GM10248 (cell line): ENCODE results near the gene CDKN2D.
A peak's percentile ranks its signal among the peaks of the same experiment; 100 is the strongest.

Experiments
- CTCF ChIA-PET: fragments of 300-600 bp; sonication (Branson Sonifier 250); formaldehyde crosslinking; extraction: SDS; loops from one replicate; lab custom pipeline; 2021; ENCODE audit warnings: antibody characterized with exemption; lab: Yijun Ruan, JAX
- POLR2A ChIA-PET: fragments of 350-650 bp; sonication (Branson Sonifier 250); formaldehyde crosslinking; extraction: SDS; loops from one replicate; lab custom pipeline; 2020; ENCODE audit warnings: antibody characterized with exemption; lab: Yijun Ruan, JAX
- DNase-seq: peaks from one replicate; pipeline ENCODE4 v3.0.0; 2012; ENCODE audit errors: extremely low spot score
- TF ChIP-seq, protein P1 (sequence below): IDR thresholded peaks from 2 replicates; pipeline ENCODE4 v1.5.1; 2012; ENCODE audit warnings: mild to moderate bottlenecking, low read depth; ENCODE audit errors: extremely low read depth, missing control alignments, control extremely low read depth

CDKN2D gene

GRCh38 chr19:10565028-10565566 is 3.7 kb downstream of the CDKN2D start:
- POLR2A ChIA-PET = no interaction called here
- CTCF ChIA-PET = no interaction called here
- DNase-seq = peak; percentile 78
- TF ChIP-seq, protein P1, sequence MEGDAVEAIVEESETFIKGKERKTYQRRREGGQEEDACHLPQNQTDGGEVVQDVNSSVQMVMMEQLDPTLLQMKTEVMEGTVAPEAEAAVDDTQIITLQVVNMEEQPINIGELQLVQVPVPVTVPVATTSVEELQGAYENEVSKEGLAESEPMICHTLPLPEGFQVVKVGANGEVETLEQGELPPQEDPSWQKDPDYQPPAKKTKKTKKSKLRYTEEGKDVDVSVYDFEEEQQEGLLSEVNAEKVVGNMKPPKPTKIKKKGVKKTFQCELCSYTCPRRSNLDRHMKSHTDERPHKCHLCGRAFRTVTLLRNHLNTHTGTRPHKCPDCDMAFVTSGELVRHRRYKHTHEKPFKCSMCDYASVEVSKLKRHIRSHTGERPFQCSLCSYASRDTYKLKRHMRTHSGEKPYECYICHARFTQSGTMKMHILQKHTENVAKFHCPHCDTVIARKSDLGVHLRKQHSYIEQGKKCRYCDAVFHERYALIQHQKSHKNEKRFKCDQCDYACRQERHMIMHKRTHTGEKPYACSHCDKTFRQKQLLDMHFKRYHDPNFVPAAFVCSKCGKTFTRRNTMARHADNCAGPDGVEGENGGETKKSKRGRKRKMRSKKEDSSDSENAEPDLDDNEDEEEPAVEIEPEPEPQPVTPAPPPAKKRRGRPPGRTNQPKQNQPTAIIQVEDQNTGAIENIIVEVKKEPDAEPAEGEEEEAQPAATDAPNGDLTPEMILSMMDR = peak; percentile 51

- TF ChIP-seq, protein P1 = no peak
- ChIA-PET CTCF (interaction anchor here (0.8 to 1.6 kb wide), 4 partner anchors 10 to 137 kb away, joined by 3 read pairs; no protein-coding TSS in a partner anchor), POLR2A (interaction anchor here (0.7 kb wide), 1 partner anchor 49 kb away, joined by 5 read pairs; no protein-coding TSS in a partner anchor)
- DNase-seq = no peak
These were observed 6.2 kb downstream of the CDKN2D start for GRCh38 chr19:10562609-10563008.

DNA sequence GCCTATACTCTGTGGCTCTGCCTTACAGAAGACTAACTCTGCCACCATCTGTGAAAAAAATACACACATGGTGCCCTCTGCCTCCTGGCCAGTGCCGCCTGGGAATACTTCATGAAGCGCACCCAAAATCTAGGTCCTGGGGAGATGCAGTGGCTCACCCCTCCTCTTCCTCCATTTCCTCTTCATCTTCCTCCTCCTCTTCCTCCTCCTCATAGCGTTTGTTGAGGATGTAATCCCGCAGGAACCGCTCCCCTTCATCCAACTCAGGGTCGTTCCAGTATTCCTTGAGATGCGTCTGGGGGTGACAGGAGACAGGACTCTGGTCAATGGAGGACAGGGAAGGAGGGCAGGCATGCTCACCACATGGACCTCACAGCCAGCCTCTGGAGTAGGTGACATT is 8.6 kb downstream of the CDKN2D start:
- TF ChIP-seq, protein P1 = no peak
- CTCF ChIA-PET = interaction anchor here (1.2 kb wide), 1 partner anchor 13 kb away, joined by 3 read pairs; no protein-coding TSS in a partner anchor
- no peak for DNase-seq
- POLR2A ChIA-PET = no interaction called here

DNA sequence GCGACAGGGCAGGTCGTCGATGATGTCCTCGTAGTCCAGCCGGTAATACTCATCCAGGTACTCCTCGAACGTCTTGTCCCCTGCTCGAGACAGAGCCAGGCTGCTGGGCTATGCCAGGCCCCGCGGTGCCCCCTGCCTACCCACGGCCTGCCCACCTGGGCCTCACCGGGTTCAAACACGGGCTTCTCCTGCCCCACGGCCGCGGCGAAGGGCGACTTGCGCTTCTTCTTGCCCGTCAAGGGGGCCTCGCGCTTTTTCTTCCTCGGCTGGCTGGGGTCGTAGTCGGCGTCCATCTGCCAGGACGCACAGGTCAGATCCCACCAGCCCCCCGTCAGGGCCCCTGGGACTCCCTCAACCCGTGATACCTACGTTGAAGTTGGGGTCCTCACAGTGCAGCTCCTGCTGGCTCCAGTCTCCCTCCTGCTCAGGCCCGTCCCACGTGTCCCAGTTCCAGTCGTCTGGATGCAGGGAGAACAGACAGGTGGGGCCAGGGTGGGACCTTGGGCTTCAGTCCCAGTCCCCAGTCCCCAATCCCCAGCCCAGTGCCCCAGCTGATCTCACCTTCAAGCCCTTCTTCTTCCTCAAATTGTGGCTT is 11.1 kb downstream of the CDKN2D start:
- DNase-seq = no peak
- CTCF ChIA-PET = interaction anchor here (1.5 kb wide), 1 partner anchor 140 kb away, joined by 4 read pairs; no protein-coding TSS in a partner anchor
- POLR2A ChIA-PET = interaction anchor here (0.7 kb wide), 1 partner anchor 27 kb away, joined by 3 read pairs; no protein-coding TSS in a partner anchor
- TF ChIP-seq, protein P1 = no peak

- ChIA-PET CTCF (interaction anchor here (0.7 to 1.6 kb wide), 4 partner anchors 8 to 144 kb away, joined by 3 to 5 read pairs (median 3); no protein-coding TSS in a partner anchor), POLR2A (no interaction called here)
- no peak for DNase-seq
- TF ChIP-seq, protein P1 = no peak
These were observed 13.2 kb downstream of the CDKN2D start for GRCh38 chr19:10555610-10555973.

DNA sequence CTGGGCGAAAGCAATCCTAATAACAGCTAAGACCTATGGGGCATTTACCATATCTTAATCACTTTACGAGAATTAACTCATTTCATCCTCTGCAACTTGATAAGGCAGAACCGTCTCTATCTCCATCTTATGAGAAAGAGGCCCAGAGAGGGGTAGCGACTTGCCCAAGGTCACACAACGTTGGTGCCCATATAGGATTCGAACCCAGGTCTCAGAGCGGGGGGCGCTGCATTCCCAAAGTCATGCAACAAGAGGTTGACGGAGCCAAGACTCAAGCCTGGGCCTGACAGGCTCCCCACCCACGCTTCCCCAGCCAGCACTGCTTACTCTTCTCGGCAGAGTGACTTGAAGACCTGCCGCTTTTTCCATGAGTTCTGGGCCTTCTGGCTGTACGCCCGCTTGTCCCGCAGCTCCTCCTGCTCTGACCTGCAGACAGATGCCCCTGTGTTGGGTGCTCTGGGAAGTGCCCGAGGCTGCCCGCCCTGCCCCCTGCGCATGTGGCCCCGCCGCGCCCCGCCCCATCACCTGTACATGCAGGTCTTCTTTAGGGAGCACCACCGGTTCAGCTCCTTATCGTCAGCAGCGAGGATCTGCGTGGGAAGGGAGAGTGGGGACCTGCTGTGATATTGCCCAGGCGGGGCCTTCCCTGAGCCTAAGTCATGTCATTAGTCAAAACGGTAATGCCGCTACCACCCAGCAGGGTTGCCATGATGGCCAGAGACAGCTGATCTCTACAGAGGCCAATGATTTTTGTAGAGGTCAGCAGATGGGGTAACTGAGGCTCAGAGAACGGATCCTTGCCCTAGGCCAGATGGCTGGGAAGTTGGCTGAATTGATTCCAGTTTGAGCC is 13.8 kb downstream of the CDKN2D start:
- ChIA-PET POLR2A (interaction anchor here (0.5 kb wide), 1 partner anchor 112 kb away, joined by 4 read pairs; no protein-coding TSS in a partner anchor), CTCF (interaction anchor here (0.8 to 1.9 kb wide), 9 partner anchors 9 to 145 kb away, joined by 3 to 5 read pairs (median 3); no protein-coding TSS in a partner anchor)
- TF ChIP-seq, protein P1 = no peak
- DNase-seq = no peak
